ENCODE data around the gene ZNF682. TPM values are rescaled to one million over a fixed set of nuclear protein-coding genes. Genes with fewer than 3 reads are reported as not detected.
"Not testable (repeated sequence)": the region's sequence is repeated elsewhere in the genome, so short reads cannot be mapped to it uniquely, and the experiment has no call there.

The ZNF682 gene
- total RNA-seq, 2 donors from 2014 or later: 1.7 to 5.5 TPM

- Histone ChIP-seq H3K36me3 (no peaks in the 10 kb centered on the region), H3K9ac (ENCODE audit: low read depth in 2 of 2, low read length in 2 of 2) (no peak overlapping the region), H3K27ac (no peak overlapping the region), H3K27me3 (no peaks in the 10 kb centered on the region), H3K9me3 (no peaks in the 10 kb centered on the region), H3K4me3 (no peak overlapping the region), H3K4me1 (no peaks in the 10 kb centered on the region)
- intact Hi-C loops (cut with DNase I): no loop called here
- DNase-seq: no peak
- TF ChIP-seq CTCF (IDR thresholded peaks at IDR 0.05): no peak
Observed at GRCh38 chr19:20060282-20060681, 21.0 kb upstream of the ZNF682 start.

- H3K36me3 ChIP-seq; DNase-seq; intact Hi-C loops (cut with DNase I): not testable (repeated sequence)
Observed at GRCh38 chr19:20058738-20059137, 19.4 kb upstream of the ZNF682 start.

GRCh38 chr19:20051841-20052768 is 12.8 kb upstream of the ZNF682 start:
- no peak for TF ChIP-seq CTCF (IDR thresholded peaks at IDR 0.05)
- no peaks in the 10 kb centered on the region for H3K36me3 ChIP-seq
- no peaks in the 10 kb centered on the region for H3K4me1 ChIP-seq
- peak overlapping the region; percentile 76 to 88 for H3K9ac ChIP-seq (ENCODE audit: low read depth in 2 of 2, low read length in 2 of 2)
- DNase-seq: peak; percentile 93
- H3K27ac ChIP-seq: peak overlapping the region; percentile 55
- intact Hi-C loops (cut with DNase I): no loop called here
- H3K27me3 ChIP-seq: no peaks in the 10 kb centered on the region
- H3K4me3 ChIP-seq: peak overlapping the region; percentile 70
- no peaks in the 10 kb centered on the region for H3K9me3 ChIP-seq

More at GRCh38 chr19:20058738-20059137, 19.4 kb upstream of the ZNF682 start:
- H3K27me3 ChIP-seq; H3K27ac ChIP-seq; H3K4me3 ChIP-seq; H3K9me3 ChIP-seq; H3K9ac ChIP-seq (ENCODE audit: low read depth in 2 of 2, low read length in 2 of 2); H3K4me1 ChIP-seq: not testable (repeated sequence)

GRCh38 chr19:20045742-20046141 is 6.4 kb upstream of the ZNF682 start:
- H3K27ac ChIP-seq; H3K4me3 ChIP-seq; H3K9me3 ChIP-seq; DNase-seq; H3K4me1 ChIP-seq; H3K36me3 ChIP-seq; H3K27me3 ChIP-seq; intact Hi-C loops (cut with DNase I); H3K9ac ChIP-seq (ENCODE audit: low read depth in 2 of 2, low read length in 2 of 2): not testable (repeated sequence)

GRCh38 chr19:20044663-20045062 is 5.4 kb upstream of the ZNF682 start:
- TF ChIP-seq CTCF (IDR thresholded peaks at IDR 0.05): no peak
- no peaks in the 10 kb centered on the region for H3K9me3 ChIP-seq
- no peaks in the 10 kb centered on the region for H3K4me1 ChIP-seq
- H3K4me3 ChIP-seq: no peak overlapping the region
- no peak overlapping the region for H3K9ac ChIP-seq (ENCODE audit: low read depth in 2 of 2, low read length in 2 of 2)
- DNase-seq: no peak
- no peak overlapping the region for H3K27ac ChIP-seq
- intact Hi-C loops (cut with DNase I): no loop called here
- no peaks in the 10 kb centered on the region for H3K36me3 ChIP-seq
- H3K27me3 ChIP-seq: no peaks in the 10 kb centered on the region

- H3K4me1 ChIP-seq: no peaks in the 10 kb centered on the region
- intact Hi-C loops (cut with DNase I): no loop called here
- peak overlapping the region; percentile 60 to 61 for H3K9ac ChIP-seq (ENCODE audit: low read depth in 2 of 2, low read length in 2 of 2)
- H3K27me3 ChIP-seq: no peaks in the 10 kb centered on the region
- no peak overlapping the region for H3K27ac ChIP-seq
- DNase-seq: no peak
- H3K4me3 ChIP-seq: peak overlapping the region; percentile 91
- H3K36me3 ChIP-seq: no peaks in the 10 kb centered on the region
- TF ChIP-seq CTCF (IDR thresholded peaks at IDR 0.05): no peak
- H3K9me3 ChIP-seq: no peaks in the 10 kb centered on the region
Observed at GRCh38 chr19:20038358-20039202, 725 bp downstream of the ZNF682 start.

Measured in colonic mucosa (tissue), 4 donors.